Adrenal gland (tissue), 12 donors: ENCODE data around the gene ADAMTSL3. TPM values are rescaled to one million over a fixed set of nuclear protein-coding genes. Genes with fewer than 3 reads are reported as not detected.

Source experiments
- DNase-seq, 7 donors: peaks; one replicate each; pipeline ENCODE4 v3.0.0-alpha.2; 2019 to 2020
- H3K27ac ChIP-seq, 5 donors: fragments of 200-600 bp; sonication (generic) in 4 of 5; 1 replicate in 3 of 5; 2 replicates in 2 of 5; pipeline versions ENCODE4 v1.5.1 to v1.8.0; 2016 to 2020; ENCODE audit warnings: mild to moderate bottlenecking in 1 of 5
- H3K27me3 ChIP-seq: fragments of 200-600 bp; 2 replicates; pipeline ENCODE4 v1.8.0; 2021
- H3K36me3 ChIP-seq, 2 donors: fragments of 200-600 bp; replicated peaks in 1 of 2; 1 replicate in 1 of 2; 2 replicates in 1 of 2; pipeline versions ENCODE4 v1.5.1 to v1.8.0; 2018 to 2022
- H3K4me1 ChIP-seq, 2 donors: fragments of 200-600 bp; replicated peaks in 1 of 2; 1 replicate in 1 of 2; 2 replicates in 1 of 2; pipeline versions ENCODE4 v1.5.1 to v1.8.0; 2018 to 2021
- H3K4me3 ChIP-seq, 4 donors: fragments of 200-600 bp; sonication (generic) in 3 of 4; one replicate each; pipeline ENCODE4 v1.5.1; 2016 to 2018
- H3K9me3 ChIP-seq, 3 donors: fragments of 200-600 bp; sonication (generic) in 1 of 3; replicated peaks in 1 of 3; 1 replicate in 2 of 3; 2 replicates in 1 of 3; pipeline versions ENCODE4 v1.5.1 to v1.8.0; 2016 to 2021
- CTCF ChIP-seq, 6 experiments: fragments of 450-650 bp in 4 of 6; fragments of 200-600 bp in 2 of 6; sonication (generic) in 1 of 6; IDR thresholded peaks; 1 replicate in 5 of 6; 2 replicates in 1 of 6; pipeline versions ENCODE4 v1.5.1 to v1.8.0; 2016 to 2021; ENCODE audit warnings: antibody characterized with exemption in 6 of 6, mild to moderate bottlenecking in 2 of 6, moderate library complexity in 1 of 6
- POLR2A ChIP-seq, 2 donors: fragments of 450-650 bp; IDR thresholded peaks; one replicate each; pipeline ENCODE4 v1.6.1; 2017; ENCODE audit warnings: antibody characterized with exemption in 2 of 2, mild to moderate bottlenecking in 2 of 2, moderate library complexity in 1 of 2
- WGBS, 4 donors: extraction: QIAGEN DNeasy Blood & Tissue Kit in 2 of 4; methylation state at CpG; one replicate each; pipeline versions ENCODE4 v1.1.5 to v1.1.7; 2013 to 2017; 5-methylcytosine and 5-hydroxymethylcytosine counted together
- intact Hi-C, 2 donors: fragments of 100-400 bp; cut with DNase I; formaldehyde crosslinking; loops; one replicate each; pipeline versions ENCODE4 v1.14.1 to v1.15.0; 2022 to 2023
- polyA plus RNA-seq, 3 donors: library from polyadenylated mRNA; stranded (reverse); fragments of 200-250 nt in 2 of 3; fragments of 350-450 nt in 1 of 3; fragmentation: Illumina TruSeq in 1 of 3; extraction: RNeasy Lipid Tissue Mini Kit (QIAGEN cat#74804) in 1 of 3; gene quantifications; one replicate each; pipeline ENCODE4 v1.2.3, GENCODE V29; 2013 to 2014
- total RNA-seq, 9 donors: library from RNA; depleted of rRNA in 4 of 9; stranded (reverse); fragments of >200 nt in 4 of 9; fragments of 120-200 nt in 1 of 9; fragmentation: NEBNext Ultra II Directional in 1 of 9; extraction: Animal tissue kit (Norgen Biotek cat#: 25700) in 1 of 9; gene quantifications; one replicate each; pipeline versions ENCODE4 v1.1.0 to v1.2.4, GENCODE V29; 2013 to 2023
- donor health status: healthy with polysubstance abuse.
- donor health status: Bipolar disorder and iron deficiency.
- donor health status: DM: yes; HTN: yes; CAD: no.
- donor health status: DM: no; HTN: no; CAD: no.
- donor health status: DM: no; HTN: no; CAD: no.
- donor health status: DM: yes; HTN: yes; CAD: no.

The ADAMTSL3 gene
- total and polyA plus RNA-seq, 12 donors, result 0.98 to 19.7 (median 10.5) TPM

DNA sequence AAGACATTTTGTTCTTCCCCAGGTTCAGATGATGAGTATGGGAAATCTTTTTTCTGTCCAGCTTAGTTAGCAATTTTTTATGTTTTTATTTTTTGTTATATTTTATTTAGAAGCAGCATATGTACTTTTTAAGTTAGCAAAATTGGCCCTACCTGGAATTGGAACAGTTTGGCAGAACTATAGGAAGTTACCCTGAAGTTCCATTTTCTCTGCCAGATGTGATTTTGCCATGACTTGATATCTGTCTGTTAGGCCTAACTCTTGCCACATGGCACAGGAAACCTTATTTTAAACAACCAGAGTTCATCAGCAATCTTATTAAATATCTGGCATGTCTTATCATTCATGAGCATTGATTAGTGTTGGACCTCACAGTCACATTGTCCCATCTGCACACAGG lies 67.1 kb downstream of the ADAMTSL3 start:
- Histone ChIP-seq H3K4me1 (no peaks in the 10 kb centered on the region), H3K27ac (no peak overlapping the region), H3K4me3 (no peak overlapping the region), H3K36me3 (no peaks in the 10 kb centered on the region), H3K9me3 (no peaks in the 10 kb centered on the region), H3K27me3 (no peaks in the 10 kb centered on the region)
- intact Hi-C loops, result loop anchor here in 1 of 2 donors (10.0 kb wide), 1 partner anchor 56 kb away; no protein-coding TSS in a partner anchor
- no peak for DNase-seq
- TF ChIP-seq POLR2A (IDR thresholded peaks at IDR 0.05) (no peak), CTCF (IDR thresholded peaks at IDR 0.05) (no peak)

DNA sequence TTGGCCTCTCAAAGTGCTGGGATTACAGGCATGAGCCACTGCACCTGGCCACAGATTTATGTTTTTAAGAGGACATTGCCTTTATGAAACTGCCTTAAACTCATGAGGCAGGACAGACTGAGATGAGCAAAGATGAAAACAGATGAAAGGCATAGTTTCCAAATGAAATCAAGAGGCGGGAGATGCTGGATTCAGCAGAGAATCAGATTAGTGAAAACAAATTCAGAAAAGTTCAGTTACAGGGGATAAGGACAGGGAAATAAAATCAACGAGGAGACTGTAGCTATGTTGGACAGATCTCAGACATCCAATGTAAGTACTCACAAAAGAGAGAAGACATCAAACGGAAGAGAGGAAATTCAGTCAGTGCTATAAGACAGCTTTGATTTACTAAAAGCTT lies 68.1 kb downstream of the ADAMTSL3 start:
- DNase-seq, result no peak
- no peaks in the 10 kb centered on the region for H3K4me1 ChIP-seq
- no peaks in the 10 kb centered on the region for H3K9me3 ChIP-seq
- TF ChIP-seq POLR2A (IDR thresholded peaks at IDR 0.05) (no peak), CTCF (IDR thresholded peaks at IDR 0.05) (no peak)
- no peaks in the 10 kb centered on the region for H3K36me3 ChIP-seq
- intact Hi-C loops, result loop anchor here in 1 of 2 donors (10.0 kb wide), 1 partner anchor 57 kb away; no protein-coding TSS in a partner anchor
- H3K27me3 ChIP-seq, result no peaks in the 10 kb centered on the region
- 63 to 72% (median 69%) methylated on average over 3 of the region's 3 CpGs for WGBS, 4 donors
- no peak overlapping the region for H3K27ac ChIP-seq
- H3K4me3 ChIP-seq, result no peak overlapping the region

- H3K4me3 ChIP-seq, result no peak overlapping the region
- intact Hi-C loops, result loop anchor here in 1 of 2 donors (10.0 kb wide), 1 partner anchor 58 kb away; no protein-coding TSS in a partner anchor
Measured at GRCh38 chr15:83723216-83723615, 69.3 kb downstream of the ADAMTSL3 start.

DNA sequence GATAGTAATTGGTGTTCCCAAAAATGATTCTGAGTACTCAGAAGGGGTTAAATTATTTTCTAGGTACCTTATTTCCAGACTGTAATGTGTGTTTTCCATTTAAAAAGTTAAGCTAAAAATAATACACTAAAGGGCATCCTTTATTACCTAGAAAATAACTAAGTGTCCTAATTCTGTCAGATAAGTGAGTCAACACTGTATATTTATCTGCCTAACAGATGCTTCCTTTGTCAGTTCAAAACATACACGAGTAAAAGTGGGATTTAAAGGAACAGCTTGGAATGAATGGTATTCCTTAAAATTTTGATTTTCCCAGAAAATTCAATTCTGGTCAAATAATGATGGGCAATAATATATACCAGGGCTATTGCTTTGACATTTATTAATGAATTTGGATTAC lies 78.3 kb downstream of the ADAMTSL3 start:
- TF ChIP-seq POLR2A (IDR thresholded peaks at IDR 0.05) (no peak), CTCF (IDR thresholded peaks at IDR 0.05) (no peak)
- Histone ChIP-seq H3K27ac (no peak overlapping the region), H3K9me3 (no peaks in the 10 kb centered on the region), H3K27me3 (no peaks in the 10 kb centered on the region), H3K4me1 (no peaks in the 10 kb centered on the region), H3K36me3 (no peaks in the 10 kb centered on the region), H3K4me3 (no peak overlapping the region)
- no peak for DNase-seq
- 4 to 14% (median 8%) methylated on average over 1 of the region's 1 CpG for WGBS, 4 donors
- intact Hi-C loops, result no loop called here

More at GRCh38 chr15:83723216-83723615, 69.3 kb downstream of the ADAMTSL3 start:
- no peak overlapping the region for H3K27ac ChIP-seq
- 35 to 47% (median 39%) methylated on average over 1 of the region's 1 CpG for WGBS, 4 donors
- H3K9me3 ChIP-seq, result no peaks in the 10 kb centered on the region
- no peaks in the 10 kb centered on the region for H3K27me3 ChIP-seq
- TF ChIP-seq POLR2A (IDR thresholded peaks at IDR 0.05) (no peak), CTCF (IDR thresholded peaks at IDR 0.05) (no peak)
- no peaks in the 10 kb centered on the region for H3K36me3 ChIP-seq
- no peak for DNase-seq
- no peaks in the 10 kb centered on the region for H3K4me1 ChIP-seq
